ENCODE data around the gene SPAG8.

Gene SPAG8

DNA sequence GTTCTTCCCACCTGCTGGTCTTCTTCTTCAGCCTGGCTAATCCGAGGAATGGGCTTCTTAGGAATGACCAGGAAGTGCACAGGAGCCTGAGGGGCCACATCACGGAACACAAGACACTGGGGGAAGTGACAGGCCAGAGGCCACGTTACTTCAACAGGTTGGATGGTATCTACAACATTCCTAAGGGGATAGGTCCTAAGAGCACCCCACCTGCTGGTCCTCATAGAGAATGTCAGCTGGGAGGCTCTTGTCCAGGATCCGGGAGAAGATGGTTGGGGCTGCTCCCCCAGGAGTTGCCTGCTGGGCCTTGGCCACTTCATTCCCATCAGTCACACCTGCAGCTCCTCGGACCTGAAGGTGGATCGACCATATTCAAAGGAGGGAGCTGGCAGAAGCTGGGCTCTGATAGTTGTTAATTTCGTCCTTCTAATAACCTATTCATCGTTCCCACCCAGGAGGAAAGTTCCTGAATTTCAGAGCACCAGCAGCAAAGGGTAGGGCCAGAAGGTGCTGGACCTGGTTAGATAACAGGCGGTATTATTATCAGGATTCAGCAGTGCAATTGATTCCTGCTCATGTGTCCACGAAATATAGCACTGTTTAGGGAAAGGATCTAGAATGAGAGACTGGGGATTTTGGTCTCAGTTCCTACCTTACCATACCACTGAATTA is 1.5 kb upstream of the SPAG8 start:
- no peak for DNase-seq (ENCODE audit: low spot score)
- in situ Hi-C loops (cut with MboI; ENCODE audit: low sequenced_read_pairs, unreplicated experiment): no loop called here
- TF ChIP-seq, protein P1, sequence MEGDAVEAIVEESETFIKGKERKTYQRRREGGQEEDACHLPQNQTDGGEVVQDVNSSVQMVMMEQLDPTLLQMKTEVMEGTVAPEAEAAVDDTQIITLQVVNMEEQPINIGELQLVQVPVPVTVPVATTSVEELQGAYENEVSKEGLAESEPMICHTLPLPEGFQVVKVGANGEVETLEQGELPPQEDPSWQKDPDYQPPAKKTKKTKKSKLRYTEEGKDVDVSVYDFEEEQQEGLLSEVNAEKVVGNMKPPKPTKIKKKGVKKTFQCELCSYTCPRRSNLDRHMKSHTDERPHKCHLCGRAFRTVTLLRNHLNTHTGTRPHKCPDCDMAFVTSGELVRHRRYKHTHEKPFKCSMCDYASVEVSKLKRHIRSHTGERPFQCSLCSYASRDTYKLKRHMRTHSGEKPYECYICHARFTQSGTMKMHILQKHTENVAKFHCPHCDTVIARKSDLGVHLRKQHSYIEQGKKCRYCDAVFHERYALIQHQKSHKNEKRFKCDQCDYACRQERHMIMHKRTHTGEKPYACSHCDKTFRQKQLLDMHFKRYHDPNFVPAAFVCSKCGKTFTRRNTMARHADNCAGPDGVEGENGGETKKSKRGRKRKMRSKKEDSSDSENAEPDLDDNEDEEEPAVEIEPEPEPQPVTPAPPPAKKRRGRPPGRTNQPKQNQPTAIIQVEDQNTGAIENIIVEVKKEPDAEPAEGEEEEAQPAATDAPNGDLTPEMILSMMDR (IDR thresholded peaks at IDR 0.05; ENCODE audit: borderline replicate concordance, control extremely low read depth, extremely low read depth, insufficient read depth, missing control alignments): no peak

DNA sequence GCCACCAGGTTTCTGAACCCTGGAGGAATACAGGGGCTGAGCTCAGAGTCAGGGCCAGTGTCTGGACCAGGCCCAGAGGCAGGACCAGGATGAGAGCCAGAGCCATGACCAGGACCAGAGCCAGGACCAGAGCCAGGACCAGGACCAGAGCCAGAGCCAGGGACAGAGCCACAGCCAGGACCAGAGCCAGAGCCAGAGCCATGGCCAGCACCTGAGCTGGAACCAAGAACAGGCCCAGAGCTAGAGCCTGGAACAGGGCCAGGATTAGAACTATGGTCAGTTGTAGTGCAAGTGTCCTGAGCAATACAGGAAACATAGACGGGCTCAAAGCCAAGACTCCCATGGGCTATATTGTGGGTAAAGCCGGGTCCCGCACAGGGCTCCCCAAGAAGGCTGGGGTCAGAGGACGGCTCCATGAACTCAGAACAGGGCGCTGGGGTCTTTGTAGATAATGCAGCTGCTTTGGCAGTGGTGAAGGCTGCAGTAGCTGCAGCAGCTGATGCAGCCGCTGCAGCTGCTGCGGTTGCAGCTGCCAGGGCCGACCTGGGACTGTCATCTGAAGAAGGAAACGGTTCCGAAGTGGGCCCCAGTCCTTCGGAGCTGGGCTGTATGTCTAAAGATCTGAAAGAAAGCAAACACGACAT is 559 bp downstream of the SPAG8 start:
- in situ Hi-C loops (cut with MboI; ENCODE audit: low sequenced_read_pairs, unreplicated experiment): no loop called here
- TF ChIP-seq, protein P1 (IDR thresholded peaks at IDR 0.05; ENCODE audit: borderline replicate concordance, control extremely low read depth, extremely low read depth, insufficient read depth, missing control alignments): no peak
- DNase-seq (ENCODE audit: low spot score): no peak

DNA sequence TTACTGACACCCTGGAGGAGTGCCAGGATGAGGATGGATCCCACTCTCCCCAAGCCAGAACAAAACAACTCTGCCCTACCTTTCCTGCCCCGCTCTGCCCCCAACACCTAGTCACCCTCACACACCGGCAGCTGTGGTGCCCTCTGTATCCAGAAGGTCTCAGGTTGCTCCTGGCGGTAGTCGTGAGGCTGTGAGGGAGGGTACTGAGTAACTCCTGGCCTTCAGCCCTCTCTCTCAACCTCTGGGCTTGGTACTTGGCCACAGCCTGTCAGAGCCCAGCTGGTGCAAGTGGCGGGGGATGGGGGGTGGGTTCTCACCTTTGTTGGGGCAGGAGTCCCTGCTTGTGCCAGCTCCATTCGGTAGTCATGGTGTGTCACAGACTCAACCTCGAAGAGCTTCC is 1.9 kb downstream of the SPAG8 start:
- TF ChIP-seq, protein P1 (IDR thresholded peaks at IDR 0.05; ENCODE audit: borderline replicate concordance, control extremely low read depth, extremely low read depth, insufficient read depth, missing control alignments): no peak
- DNase-seq (ENCODE audit: low spot score): no peak
- in situ Hi-C loops (cut with MboI; ENCODE audit: low sequenced_read_pairs, unreplicated experiment): no loop called here

DNA sequence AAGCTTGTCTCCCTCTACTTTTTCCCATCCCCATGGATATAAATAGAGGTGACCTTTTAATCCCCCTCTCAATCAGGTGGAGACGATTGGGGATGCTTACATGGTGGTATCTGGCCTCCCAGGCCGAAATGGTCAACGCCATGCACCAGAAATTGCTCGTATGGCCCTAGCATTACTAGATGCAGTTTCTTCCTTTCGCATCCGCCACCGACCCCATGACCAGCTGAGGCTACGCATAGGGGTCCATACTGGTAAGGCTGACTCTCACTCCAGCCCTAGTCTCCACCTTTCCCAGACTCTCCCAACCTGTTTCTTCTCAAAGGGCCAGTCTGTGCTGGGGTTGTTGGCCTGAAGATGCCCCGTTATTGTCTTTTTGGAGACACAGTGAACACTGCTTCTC is 3.6 kb downstream of the SPAG8 start:
- no peak for DNase-seq (ENCODE audit: low spot score)
- TF ChIP-seq, protein P1 (IDR thresholded peaks at IDR 0.05; ENCODE audit: borderline replicate concordance, control extremely low read depth, extremely low read depth, insufficient read depth, missing control alignments): no peak
- in situ Hi-C loops (cut with MboI; ENCODE audit: low sequenced_read_pairs, unreplicated experiment): no loop called here

DNA sequence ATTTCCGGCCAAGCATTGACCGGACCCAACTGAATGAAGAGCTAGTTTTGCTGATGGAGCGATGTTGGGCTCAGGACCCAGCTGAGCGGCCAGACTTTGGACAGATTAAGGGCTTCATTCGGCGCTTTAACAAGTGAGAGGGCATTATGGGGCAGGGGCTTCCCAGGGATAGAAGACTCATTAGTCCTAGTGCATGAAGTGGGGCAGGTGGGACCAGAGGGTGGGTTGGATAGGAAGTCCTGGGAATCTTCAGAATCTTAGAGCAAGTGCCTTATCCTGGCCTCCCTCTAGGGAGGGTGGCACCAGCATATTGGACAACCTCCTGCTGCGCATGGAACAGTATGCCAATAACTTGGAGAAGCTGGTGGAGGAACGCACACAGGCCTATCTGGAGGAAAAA is 6.0 kb downstream of the SPAG8 start:
- TF ChIP-seq, protein P1 (IDR thresholded peaks at IDR 0.05; ENCODE audit: borderline replicate concordance, control extremely low read depth, extremely low read depth, insufficient read depth, missing control alignments): no peak
- no peak for DNase-seq (ENCODE audit: low spot score)
- in situ Hi-C loops (cut with MboI; ENCODE audit: low sequenced_read_pairs, unreplicated experiment): no loop called here

DNA sequence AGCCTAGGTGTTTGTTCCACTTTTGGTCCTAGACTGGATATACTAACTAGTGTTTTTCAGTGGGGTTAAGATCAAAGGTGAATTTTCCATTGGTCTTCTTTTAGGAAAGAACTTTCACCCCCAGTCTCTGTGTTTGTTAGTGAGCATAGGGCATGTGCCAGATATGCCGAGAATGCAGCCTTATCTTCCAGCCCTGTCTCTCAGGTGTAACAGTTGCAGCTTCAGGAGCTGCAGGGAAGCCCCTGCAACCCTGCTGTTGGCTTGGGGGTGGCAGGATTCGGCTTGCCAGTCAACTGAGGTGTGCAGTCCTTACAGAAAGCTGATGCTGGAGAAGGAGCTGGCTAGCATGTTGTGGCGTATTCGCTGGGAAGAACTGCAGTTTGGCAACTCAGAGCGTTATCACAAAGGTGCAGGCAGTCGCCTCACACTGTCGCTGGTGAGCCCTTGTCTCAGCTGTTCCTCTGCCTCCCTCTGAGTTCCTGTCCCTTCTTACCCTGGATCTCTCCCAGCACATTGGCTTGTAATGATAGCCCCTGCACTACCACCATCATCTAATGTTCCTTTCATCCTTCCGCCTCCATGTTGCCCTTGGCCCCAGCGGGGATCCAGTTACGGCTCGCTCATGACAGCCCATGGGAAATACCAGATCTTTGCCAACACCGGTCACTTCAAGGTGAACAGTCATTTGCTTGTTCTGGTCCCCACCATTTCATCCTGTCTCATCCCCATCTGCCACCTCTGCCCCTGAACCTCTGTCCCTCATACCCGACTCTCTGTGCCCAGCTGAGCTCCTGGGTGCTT is 10.5 kb downstream of the SPAG8 start:
- DNase-seq (ENCODE audit: low spot score): no peak
- in situ Hi-C loops (cut with MboI; ENCODE audit: low sequenced_read_pairs, unreplicated experiment): no loop called here
- TF ChIP-seq, protein P1 (IDR thresholded peaks at IDR 0.05; ENCODE audit: borderline replicate concordance, control extremely low read depth, extremely low read depth, insufficient read depth, missing control alignments): no peak

Measured in GM13976 (cell line).